ENCODE measurements around the gene EXOC2. TPM values are rescaled to one million over a fixed set of nuclear protein-coding genes. Genes with fewer than 3 reads are reported as not detected.
A peak's percentile ranks its signal among the peaks of the same experiment; 100 is the strongest.
"Not testable (repeated sequence)": the region's sequence is repeated elsewhere in the genome, so short reads cannot be mapped to it uniquely, and the experiment has no call there.

Gene EXOC2
- total RNA-seq, 1 donor from 2014 or later: 29.8 TPM

- ATAC-seq (ENCODE audit: low read depth): no peak
- peaks cover 75% of the 10 kb centered on the region for H3K4me1 Mint-ChIP-seq
- TF ChIP-seq, protein P1, sequence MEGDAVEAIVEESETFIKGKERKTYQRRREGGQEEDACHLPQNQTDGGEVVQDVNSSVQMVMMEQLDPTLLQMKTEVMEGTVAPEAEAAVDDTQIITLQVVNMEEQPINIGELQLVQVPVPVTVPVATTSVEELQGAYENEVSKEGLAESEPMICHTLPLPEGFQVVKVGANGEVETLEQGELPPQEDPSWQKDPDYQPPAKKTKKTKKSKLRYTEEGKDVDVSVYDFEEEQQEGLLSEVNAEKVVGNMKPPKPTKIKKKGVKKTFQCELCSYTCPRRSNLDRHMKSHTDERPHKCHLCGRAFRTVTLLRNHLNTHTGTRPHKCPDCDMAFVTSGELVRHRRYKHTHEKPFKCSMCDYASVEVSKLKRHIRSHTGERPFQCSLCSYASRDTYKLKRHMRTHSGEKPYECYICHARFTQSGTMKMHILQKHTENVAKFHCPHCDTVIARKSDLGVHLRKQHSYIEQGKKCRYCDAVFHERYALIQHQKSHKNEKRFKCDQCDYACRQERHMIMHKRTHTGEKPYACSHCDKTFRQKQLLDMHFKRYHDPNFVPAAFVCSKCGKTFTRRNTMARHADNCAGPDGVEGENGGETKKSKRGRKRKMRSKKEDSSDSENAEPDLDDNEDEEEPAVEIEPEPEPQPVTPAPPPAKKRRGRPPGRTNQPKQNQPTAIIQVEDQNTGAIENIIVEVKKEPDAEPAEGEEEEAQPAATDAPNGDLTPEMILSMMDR (IDR thresholded peaks at IDR 0.05): no peak
- intact Hi-C loops (cut with micrococcal nuclease): loop anchor here (2.0 kb wide), 1 partner anchor 27 kb away; the partner anchor contains the start of gene EXOC2
- peaks cover 8% of the 10 kb centered on the region for H3K9me3 Mint-ChIP-seq
- no peaks in the 10 kb centered on the region for H3K27me3 Mint-ChIP-seq
- CTCF ChIA-PET: no interaction called here
- H3K36me3 Mint-ChIP-seq (ENCODE audit: low read depth): peaks cover 14% of the 10 kb centered on the region
- no peak for DNase-seq
- no peak overlapping the region for H3K27ac Mint-ChIP-seq
- POLR2A ChIA-PET: no interaction called here
- H3K4me3 Mint-ChIP-seq: no peak overlapping the region
These were observed 27.3 kb downstream of the EXOC2 start for GRCh38 chr6:665403-666267.

DNA sequence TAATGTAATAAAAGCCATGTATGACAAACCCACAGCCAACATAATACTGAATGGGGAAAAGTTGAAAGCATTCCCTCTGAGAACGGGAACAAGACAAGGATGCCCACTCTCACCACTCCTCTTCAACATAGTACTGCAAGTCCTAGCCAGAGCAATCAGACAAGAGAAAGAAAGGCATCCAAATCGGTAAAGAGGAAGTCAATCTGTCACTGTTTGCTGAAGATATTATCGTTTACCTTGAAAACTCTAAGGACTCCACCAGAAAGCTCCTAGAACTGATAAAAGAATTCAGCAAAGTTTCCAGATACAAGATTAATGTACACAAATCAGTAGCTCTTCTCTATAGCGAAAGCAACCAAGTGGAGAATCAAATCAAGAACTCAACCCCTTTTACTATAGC, 29.2 kb downstream of the EXOC2 start:
- Mint-ChIP-seq H3K27ac (peak overlapping the region; percentile 36), H3K4me3 (peak overlapping the region; percentile 20)
- CTCF ChIA-PET: not testable (repeated sequence)

DNA sequence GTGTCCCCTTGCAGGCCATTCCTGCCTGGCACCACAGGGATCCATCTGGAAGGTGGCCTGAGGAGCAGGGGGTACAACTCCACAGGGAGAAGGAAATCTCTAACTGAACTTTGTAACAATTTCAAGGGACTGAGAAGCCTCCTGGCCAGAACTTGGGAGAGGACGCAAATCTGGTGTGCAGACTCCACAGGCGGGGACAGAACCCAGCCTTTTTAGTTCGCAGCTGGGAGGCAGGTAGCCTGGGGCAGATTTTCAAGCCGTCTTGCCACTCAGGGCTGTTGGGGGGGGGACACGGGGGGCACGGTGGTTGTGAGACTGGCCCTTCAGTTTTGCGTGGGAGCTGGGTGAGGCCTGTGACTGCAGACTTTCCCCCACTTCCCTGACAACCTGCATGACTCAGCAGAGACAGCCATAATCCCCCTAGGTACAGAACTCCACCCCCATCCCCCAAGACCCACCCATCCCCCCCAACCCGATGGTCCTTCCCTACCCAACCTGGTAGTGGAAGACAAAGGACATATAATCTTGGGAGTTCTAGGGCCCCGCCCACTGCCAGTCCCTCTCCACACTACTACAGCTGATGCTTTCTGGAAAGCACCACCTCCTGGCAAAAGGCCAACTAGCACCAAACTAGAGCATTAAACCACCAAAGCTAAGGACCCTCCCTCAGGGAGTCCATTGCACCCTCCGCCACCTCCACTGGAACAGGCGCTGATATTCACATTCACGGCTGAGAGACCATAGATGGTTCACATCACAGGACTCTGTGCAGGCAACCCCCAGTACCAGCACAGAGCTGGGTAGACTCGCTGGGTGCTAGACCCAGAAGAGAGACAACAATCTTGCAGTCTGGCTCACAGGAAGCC, 33.0 kb downstream of the EXOC2 start:
- intact Hi-C loops (cut with micrococcal nuclease): no loop called here
- Mint-ChIP-seq H3K27me3 (no peaks in the 10 kb centered on the region), H3K27ac (no peak overlapping the region), H3K9me3 (peaks cover 4% of the 10 kb centered on the region), H3K4me3 (no peak overlapping the region), H3K36me3 (ENCODE audit: low read depth) (peaks cover 26% of the 10 kb centered on the region), H3K4me1 (peaks cover 63% of the 10 kb centered on the region)
- POLR2A ChIA-PET: interaction anchor here (1.0 kb wide), 1 partner anchor 30 kb away, joined by 3 read pairs; no protein-coding TSS in a partner anchor
- no peak for ATAC-seq (ENCODE audit: low read depth)
- TF ChIP-seq, protein P1 (IDR thresholded peaks at IDR 0.05): no peak
- CTCF ChIA-PET: interaction anchor here (1.5 kb wide), 1 partner anchor 62 kb away, joined by 4 read pairs; no protein-coding TSS in a partner anchor
- no peak for DNase-seq

More for the DNA sequence above, 29.2 kb downstream of the EXOC2 start:
- peaks cover 83% of the 10 kb centered on the region for H3K4me1 Mint-ChIP-seq
- H3K27me3 Mint-ChIP-seq; ATAC-seq (ENCODE audit: low read depth); intact Hi-C loops (cut with micrococcal nuclease); H3K9me3 Mint-ChIP-seq; POLR2A ChIA-PET; DNase-seq: not testable (repeated sequence)
- peaks cover 15% of the 10 kb centered on the region for H3K36me3 Mint-ChIP-seq (ENCODE audit: low read depth)

DNA sequence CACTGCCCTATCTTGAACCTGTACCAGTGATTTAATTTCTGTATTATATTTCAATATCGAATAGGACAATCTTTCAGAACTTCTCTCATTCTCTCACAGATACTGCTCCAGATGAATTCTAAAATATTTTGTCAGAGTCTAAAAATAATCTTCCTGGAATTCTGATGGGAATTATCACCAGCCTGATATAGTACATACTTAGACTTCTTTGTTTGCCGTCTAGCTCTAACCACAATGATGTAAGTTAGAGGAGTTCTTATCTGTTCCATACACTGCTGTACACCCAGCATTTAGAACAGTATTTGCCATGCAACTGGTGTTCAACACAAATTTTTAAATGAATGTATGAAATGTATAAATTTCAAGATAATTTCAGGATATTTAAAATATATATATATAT, 34.7 kb downstream of the EXOC2 start:
- Mint-ChIP-seq H3K9me3 (peaks cover 2% of the 10 kb centered on the region), H3K36me3 (ENCODE audit: low read depth) (peaks cover 31% of the 10 kb centered on the region), H3K4me1 (peaks cover 48% of the 10 kb centered on the region), H3K27me3 (no peaks in the 10 kb centered on the region), H3K4me3 (no peak overlapping the region), H3K27ac (no peak overlapping the region)
- intact Hi-C loops (cut with micrococcal nuclease): no loop called here
- DNase-seq (no peak), ATAC-seq (ENCODE audit: low read depth) (no peak)
- TF ChIP-seq, protein P1 (IDR thresholded peaks at IDR 0.05): no peak
- ChIA-PET CTCF (interaction anchor here (1.5 kb wide), 1 partner anchor 64 kb away, joined by 4 read pairs; no protein-coding TSS in a partner anchor), POLR2A (no interaction called here)

- H3K36me3 Mint-ChIP-seq (ENCODE audit: low read depth): peaks cover 31% of the 10 kb centered on the region
- H3K27me3 Mint-ChIP-seq: no peaks in the 10 kb centered on the region
- ChIA-PET CTCF (no interaction called here), POLR2A (no interaction called here)
- peaks cover 2% of the 10 kb centered on the region for H3K9me3 Mint-ChIP-seq
- ATAC-seq (ENCODE audit: low read depth): no peak
- H3K4me1 Mint-ChIP-seq: peaks cover 43% of the 10 kb centered on the region
- no peak for DNase-seq
- TF ChIP-seq, protein P1 (IDR thresholded peaks at IDR 0.05): no peak
- intact Hi-C loops (cut with micrococcal nuclease): no loop called here
- no peak overlapping the region for H3K27ac Mint-ChIP-seq
- H3K4me3 Mint-ChIP-seq: no peak overlapping the region
These were observed 35.2 kb downstream of the EXOC2 start for GRCh38 chr6:657743-658142.
